ENCODE measurements around the gene ATF6.

Gene ATF6

GRCh38 chr1:162006081-162006480, 240.0 kb downstream of the ATF6 start:
- DNase-seq, result no peak

- no peak for DNase-seq
Observed at GRCh38 chr1:162007466-162007865, 241.3 kb downstream of the ATF6 start.

GRCh38 chr1:162008799-162009198, 242.7 kb downstream of the ATF6 start:
- no peak for DNase-seq

- DNase-seq, result no peak
Observed at GRCh38 chr1:162009501-162010174, 243.5 kb downstream of the ATF6 start.

GRCh38 chr1:162010175-162010506, 244.0 kb downstream of the ATF6 start:
- DNase-seq, result no peak

GRCh38 chr1:162011337-162012012, 245.4 kb downstream of the ATF6 start:
- no peak for DNase-seq

- no peak for DNase-seq
Observed at GRCh38 chr1:162013289-162013688, 247.2 kb downstream of the ATF6 start.

Data from NCI-H1092 treated with DMSO at 0.1 percent for 48 hours (cell line).